Stomach (tissue), 9 donors: Measurements from ENCODE around the gene UBXN2A. TPM values are rescaled to one million over a fixed set of nuclear protein-coding genes. Genes with fewer than 3 reads are reported as not detected.
"Not testable (repeated sequence)": the region's sequence is repeated elsewhere in the genome, so short reads cannot be mapped to it uniquely, and the experiment has no call there.

ENCODE experiments used
- DNase-seq, 2 donors: peaks; one replicate each; pipeline versions ENCODE4 v3.0.0 to v3.0.0-alpha.2; 2013 to 2019
- H3K27ac ChIP-seq, 5 donors: fragments of 200-600 bp in 4 of 5; sonication (generic) in 4 of 5; one replicate each; pipeline ENCODE4 v1.5.1; 2013 to 2019; ENCODE audit warnings: mild to moderate bottlenecking in 1 of 5, moderate library complexity in 1 of 5
- H3K27me3 ChIP-seq, 3 donors: fragments of 200-600 bp; sonication (generic); one replicate each; pipeline ENCODE4 v1.5.1; 2017 to 2019; ENCODE audit warnings: mixed run types in 1 of 3
- H3K36me3 ChIP-seq, 4 donors: fragments of 200-600 bp; sonication (generic); 1 replicate in 3 of 4; 2 replicates in 1 of 4; pipeline ENCODE4 v1.5.1; 2016 to 2019
- H3K4me1 ChIP-seq, 4 donors: fragments of 200-600 bp; sonication (generic); one replicate each; pipeline ENCODE4 v1.5.1; 2016 to 2019
- H3K4me3 ChIP-seq, 4 donors: fragments of 200-600 bp; sonication (generic) in 3 of 4; one replicate each; pipeline ENCODE4 v1.5.1; 2016 to 2019; ENCODE audit warnings: mild to moderate bottlenecking in 1 of 4
- H3K9me3 ChIP-seq, 4 donors: fragments of 200-600 bp; sonication (generic); one replicate each; pipeline ENCODE4 v1.5.1; 2016 to 2019
- CTCF ChIP-seq, 7 experiments: fragments of 450-650 bp in 4 of 7; fragments of 200-600 bp in 3 of 7; sonication (generic) in 3 of 7; IDR thresholded peaks; one replicate each; pipeline ENCODE4 v1.5.1; 2016 to 2019; ENCODE audit warnings: antibody characterized with exemption in 7 of 7, control low read depth in 2 of 7, mild to moderate bottlenecking in 1 of 7
- EP300 ChIP-seq: sonication (generic); formaldehyde crosslinking; IDR thresholded peaks from one replicate; pipeline ENCODE4 v1.6.1; 2017; ENCODE audit warnings: antibody characterized with exemption
- POLR2A ChIP-seq, 4 donors: fragments of 450-650 bp; IDR thresholded peaks; one replicate each; pipeline ENCODE4 v1.6.1; 2016; ENCODE audit warnings: antibody characterized with exemption in 4 of 4, control low read depth in 2 of 4, mild to moderate bottlenecking in 1 of 4, moderate library complexity in 1 of 4
- POLR2AphosphoS5 ChIP-seq, 3 donors: sonication (generic); formaldehyde crosslinking; IDR thresholded peaks; one replicate each; pipeline ENCODE4 v1.6.1; 2016; ENCODE audit warnings: antibody characterized with exemption in 3 of 3
- WGBS, 5 donors: extraction: QIAGEN DNeasy Blood & Tissue Kit in 3 of 5; methylation state at CpG; one replicate each; pipeline versions ENCODE4 v1.1.5 to v1.1.7; 2013 to 2018; 5-methylcytosine and 5-hydroxymethylcytosine counted together
- intact Hi-C: fragments of 100-400 bp; cut with DNase I; formaldehyde crosslinking; loops from one replicate; pipeline ENCODE4 v1.15.1; 2023; ENCODE audit warnings: low total_unique reads
- polyA plus RNA-seq, 3 donors: library from polyadenylated mRNA; stranded (reverse); fragments of 200-250 nt; gene quantifications; one replicate each; pipeline ENCODE4 v1.2.3, GENCODE V29; 2013
- total RNA-seq, 5 donors: library from RNA; depleted of rRNA; stranded (reverse); fragments of >200 nt; gene quantifications; one replicate each; pipeline versions ENCODE4 v1.1.0 to v1.2.3, GENCODE V29; 2014 to 2016
- donor health status: healthy with polysubstance abuse.
- donor health status: Bipolar disorder and iron deficiency.
- donor health status: healthy.

The UBXN2A gene
- total and polyA plus RNA-seq, 8 donors = 3.6 to 53.6 (median 7.6) TPM

GRCh38 chr2:24012521-24013188 is 72.4 kb downstream of the UBXN2A start:
- Histone ChIP-seq H3K4me1 (peaks cover 12 to 21% (median 14%) of the 10 kb centered on the region in 4 donors), H3K27ac (no peak overlapping the region), H3K36me3 (no peaks in the 10 kb centered on the region), H3K4me3 (no peak overlapping the region), H3K27me3 (peaks cover 7 to 43% (median 25%) of the 10 kb centered on the region in 3 donors), H3K9me3 (no peaks in the 10 kb centered on the region)
- 70 to 83% (median 79%) methylated on average over 9 of the region's 9 CpGs for WGBS, 5 donors
- DNase-seq = no peak
- TF ChIP-seq EP300 = no peak
- TF ChIP-seq POLR2A (IDR thresholded peaks at IDR 0.05) = no peak
- no peak for TF ChIP-seq CTCF (IDR thresholded peaks at IDR 0.05)
- TF ChIP-seq POLR2AphosphoS5 (IDR thresholded peaks at IDR 0.05) = no peak
- intact Hi-C loops = no loop called here

DNA sequence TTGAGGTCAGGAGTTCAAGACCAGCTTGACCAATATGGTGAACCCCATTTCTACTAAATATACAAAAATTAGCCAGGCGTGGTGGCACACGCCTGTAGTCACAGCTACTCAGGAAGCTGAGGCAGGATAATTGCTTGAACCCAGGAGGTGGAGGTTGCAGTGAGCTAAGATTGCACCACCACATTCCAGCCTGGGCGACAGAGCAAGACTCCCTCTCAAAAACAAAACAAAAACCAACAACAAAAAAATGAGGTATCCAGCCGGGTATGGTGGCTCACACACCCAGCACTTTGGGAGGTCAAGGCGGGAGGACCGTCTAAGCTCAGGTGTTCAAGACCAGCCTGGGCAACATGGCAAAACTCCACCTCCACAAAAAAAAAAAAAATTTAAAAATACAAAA is 74.6 kb downstream of the UBXN2A start:
- H3K27ac ChIP-seq, H3K4me3 ChIP-seq, DNase-seq, H3K36me3 ChIP-seq, H3K4me1 ChIP-seq, H3K9me3 ChIP-seq, intact Hi-C loops: not testable (repeated sequence)
- peaks cover 5 to 27% (median 13%) of the 10 kb centered on the region in 3 donors for H3K27me3 ChIP-seq
- WGBS, 5 donors = 90 to 95% (median 92%) methylated on average over 6 of the region's 6 CpGs

GRCh38 chr2:24015562-24016375 is 75.5 kb downstream of the UBXN2A start:
- Histone ChIP-seq H3K27me3 (peaks cover 2 to 18% (median 4%) of the 10 kb centered on the region in 3 donors), H3K36me3 (no peaks in the 10 kb centered on the region), H3K4me1 (peaks cover 0 to 1% (median 0%) of the 10 kb centered on the region in 4 donors), H3K9me3 (no peaks in the 10 kb centered on the region), H3K27ac (no peak overlapping the region), H3K4me3 (no peak overlapping the region)
- intact Hi-C loops = no loop called here
- TF ChIP-seq EP300 (no peak), POLR2A (IDR thresholded peaks at IDR 0.05) (no peak), CTCF (IDR thresholded peaks at IDR 0.05) (no peak), POLR2AphosphoS5 (IDR thresholded peaks at IDR 0.05) (no peak)
- no peak for DNase-seq
- 63 to 75% (median 72%) methylated on average over 8 to 11 of the region's 11 CpGs for WGBS, 5 donors

- H3K4me1 ChIP-seq = no peaks in the 10 kb centered on the region
- WGBS, 5 donors = 71 to 90% (median 80%) methylated on average over 7 to 9 of the region's 9 CpGs
- TF ChIP-seq CTCF (IDR thresholded peaks at IDR 0.05) (no peak), EP300 (no peak), POLR2A (IDR thresholded peaks at IDR 0.05) (no peak), POLR2AphosphoS5 (IDR thresholded peaks at IDR 0.05) (no peak)
These were observed 76.1 kb downstream of the UBXN2A start for GRCh38 chr2:24016376-24016761.

More at GRCh38 chr2:24016376-24016761, 76.1 kb downstream of the UBXN2A start:
- H3K36me3 ChIP-seq = no peaks in the 10 kb centered on the region
- intact Hi-C loops = no loop called here
- no peak overlapping the region for H3K4me3 ChIP-seq
- peaks cover 0 to 12% (median 0%) of the 10 kb centered on the region in 3 donors for H3K27me3 ChIP-seq
- H3K27ac ChIP-seq = no peak overlapping the region
- H3K9me3 ChIP-seq = no peaks in the 10 kb centered on the region
- DNase-seq = no peak
